GM18507 (cell line): ENCODE results near the gene TBC1D30.

Experiments used
- DNase-seq: peaks from one replicate; pipeline ENCODE4 v3.0.0; 2011; ENCODE audit warnings: low read depth; ENCODE audit not compliant: insufficient read length; ENCODE audit errors: extremely low spot score
- FAIRE-seq: peaks from 2 replicates; lab custom pipeline; 2011; peaks lifted over from hg19 to GRCh38; lab: Jason Lieb, UNC

Gene TBC1D30

DNA sequence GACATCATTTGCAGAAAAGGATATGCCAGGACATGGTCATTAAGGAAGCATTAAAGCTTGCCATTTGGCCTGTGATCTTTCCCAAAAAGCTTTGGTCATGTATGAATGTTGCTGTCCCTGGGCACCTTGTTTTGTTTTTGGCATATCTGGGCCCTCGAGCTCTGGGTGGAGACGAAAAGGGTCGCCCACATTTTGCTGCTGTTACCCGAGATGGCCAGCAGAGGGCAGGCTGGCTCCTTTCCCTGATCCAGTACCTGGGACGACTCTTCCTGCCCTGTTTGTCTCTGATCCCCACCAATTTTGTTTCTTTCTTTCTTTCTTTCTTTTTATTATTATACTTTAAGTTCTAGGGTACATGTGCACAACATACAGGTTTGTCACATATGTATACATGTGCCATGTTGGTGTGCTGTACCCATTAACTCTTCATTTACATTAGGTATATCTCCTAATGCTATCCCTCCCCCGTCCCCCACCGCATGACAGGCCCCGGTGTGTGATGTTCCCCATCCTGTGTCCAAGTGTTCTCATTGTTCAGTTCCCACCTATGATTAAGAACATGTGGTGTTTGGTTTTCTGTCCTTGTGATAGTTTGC is 22.2 kb upstream of the TBC1D30 start:
- peak; percentile 85 for FAIRE-seq
- DNase-seq, result peak; percentile 51

GRCh38 chr12:64806173-64806572 is 18.3 kb upstream of the TBC1D30 start:
- DNase-seq (no peak), FAIRE-seq (no peak)

GRCh38 chr12:64806593-64807460 is 17.6 kb upstream of the TBC1D30 start:
- DNase-seq, result no peak

GRCh38 chr12:64808110-64808509 is 16.3 kb upstream of the TBC1D30 start:
- FAIRE-seq (peak; percentile 35), DNase-seq (no peak)

More at GRCh38 chr12:64806593-64807460, 17.6 kb upstream of the TBC1D30 start:
- FAIRE-seq, result no peak

DNA sequence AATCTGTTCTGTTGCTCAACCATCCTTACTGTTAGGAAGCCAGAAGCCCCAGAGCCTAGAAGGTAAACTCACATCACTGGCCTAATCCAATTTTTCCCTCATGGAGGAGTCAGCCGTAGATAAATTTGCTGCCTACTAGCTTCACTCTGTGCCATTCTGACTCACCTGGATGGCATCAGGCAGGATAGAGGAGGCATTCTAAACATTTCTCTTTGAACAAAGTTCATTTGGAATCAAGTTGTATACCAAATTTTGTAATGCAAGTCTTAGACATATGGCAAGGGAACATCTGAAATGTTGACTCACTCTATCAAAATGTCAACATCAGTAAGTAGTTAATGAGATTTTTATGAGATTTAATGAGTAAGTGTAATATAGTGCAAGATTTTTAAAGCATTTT is 13.6 kb upstream of the TBC1D30 start:
- DNase-seq (no peak), FAIRE-seq (no peak)

DNA sequence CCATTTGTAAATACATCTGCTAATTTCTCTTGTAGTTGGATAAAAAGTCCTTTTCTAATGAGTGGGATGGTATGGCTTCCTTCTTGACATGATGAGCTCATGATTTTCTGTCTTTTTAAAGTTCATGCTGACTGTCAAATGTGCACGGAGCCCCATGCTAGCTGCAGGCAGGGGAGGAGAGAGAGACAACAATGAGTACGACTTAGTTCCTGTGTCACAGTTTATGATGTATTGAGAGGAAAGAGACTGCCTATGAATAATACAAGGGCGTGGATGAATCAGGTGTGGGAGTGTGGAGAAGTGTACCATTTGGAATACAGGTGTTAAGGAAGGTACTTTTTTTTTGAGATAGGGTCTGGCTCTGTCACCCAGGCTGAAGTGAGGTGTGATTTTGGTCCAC is 10.7 kb upstream of the TBC1D30 start:
- no peak for FAIRE-seq
- no peak for DNase-seq

GRCh38 chr12:64814432-64814831 is 10.0 kb upstream of the TBC1D30 start:
- DNase-seq (no peak), FAIRE-seq (no peak)

DNA sequence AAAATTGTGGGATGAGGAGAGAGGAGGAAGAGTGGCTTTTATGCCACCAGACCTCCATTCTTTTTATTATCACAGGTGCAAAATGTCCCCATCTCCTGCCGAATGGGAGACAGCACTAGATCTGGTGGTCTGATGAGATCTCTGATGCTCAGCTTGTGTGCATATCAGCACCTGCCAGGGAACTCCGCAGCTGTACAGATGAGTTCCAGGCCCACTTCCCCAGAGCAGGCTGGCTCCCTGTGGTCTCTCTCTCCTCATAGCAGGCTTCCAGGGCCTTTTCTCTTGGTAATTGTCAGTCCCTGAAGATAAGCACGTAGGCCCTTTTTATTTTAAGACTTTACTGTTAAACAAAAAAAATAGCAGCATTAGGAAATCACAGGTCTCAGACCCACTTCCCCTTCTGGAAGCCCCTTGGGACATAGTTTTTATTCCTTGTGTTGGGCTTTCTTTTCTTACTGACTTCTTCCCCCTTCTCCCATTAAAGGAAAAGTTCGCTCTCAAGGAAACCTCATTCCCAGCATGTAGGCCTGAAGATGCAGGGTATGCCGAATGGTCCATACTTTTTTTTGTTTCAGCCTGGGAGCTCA is 4.5 kb upstream of the TBC1D30 start:
- DNase-seq (no peak), FAIRE-seq (no peak)

DNA sequence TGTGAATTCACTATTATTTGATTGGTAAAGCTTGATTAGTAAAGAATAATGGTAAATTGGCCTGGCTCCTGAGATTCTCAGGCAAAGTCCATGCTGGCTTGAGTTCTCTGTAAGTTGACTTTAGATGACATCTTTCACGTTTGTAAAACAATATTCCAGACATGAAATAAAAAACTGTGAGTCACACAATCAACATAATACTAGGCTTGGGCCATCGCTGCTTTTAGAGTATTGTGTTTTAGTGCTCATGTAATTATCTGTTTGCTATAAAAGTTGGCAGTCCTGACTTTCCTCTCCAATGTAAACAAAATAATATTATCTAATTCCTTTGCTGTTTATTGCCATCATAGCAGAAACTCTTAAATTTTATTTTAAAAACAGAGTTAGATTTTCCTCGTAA is 3.9 kb upstream of the TBC1D30 start:
- FAIRE-seq, result no peak
- DNase-seq, result no peak

GRCh38 chr12:64821116-64821630 is 3.3 kb upstream of the TBC1D30 start:
- FAIRE-seq, result no peak

GRCh38 chr12:64824130-64824499 is 332 bp upstream of the TBC1D30 start:
- DNase-seq (no peak), FAIRE-seq (no peak)

More at GRCh38 chr12:64821116-64821630, 3.3 kb upstream of the TBC1D30 start:
- no peak for DNase-seq

GRCh38 chr12:64825143-64826021 is 935 bp downstream of the TBC1D30 start:
- FAIRE-seq, result no peak
- DNase-seq, result no peak

- FAIRE-seq, result peak; percentile 58
Measured at GRCh38 chr12:64826234-64826633, 1.8 kb downstream of the TBC1D30 start.

GRCh38 chr12:64828713-64829112 is 4.3 kb downstream of the TBC1D30 start:
- FAIRE-seq (no peak), DNase-seq (no peak)

More at GRCh38 chr12:64826234-64826633, 1.8 kb downstream of the TBC1D30 start:
- no peak for DNase-seq

GRCh38 chr12:64833928-64834327 is 9.5 kb downstream of the TBC1D30 start:
- no peak for FAIRE-seq

GRCh38 chr12:64835901-64836300 is 11.5 kb downstream of the TBC1D30 start:
- FAIRE-seq (no peak), DNase-seq (no peak)

More at GRCh38 chr12:64833928-64834327, 9.5 kb downstream of the TBC1D30 start:
- DNase-seq, result no peak

DNA sequence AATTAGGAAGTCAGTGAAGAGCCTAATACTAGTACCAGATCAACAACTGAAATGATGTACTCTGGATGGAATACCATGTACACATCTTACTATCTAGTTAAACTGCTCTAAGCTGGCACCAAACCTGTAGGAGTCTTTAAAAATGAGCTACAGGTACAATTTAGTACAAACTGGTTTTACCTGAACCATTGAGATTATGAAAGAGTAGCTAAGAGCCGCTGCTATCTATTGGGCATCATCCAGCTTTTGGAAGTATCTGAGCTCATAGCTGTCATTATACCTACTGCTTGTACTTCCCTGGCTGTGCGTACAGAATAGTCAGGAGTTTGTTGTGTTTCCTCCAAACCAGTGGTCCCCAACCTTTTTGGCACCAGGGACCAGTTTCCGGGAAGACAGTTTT is 12.4 kb downstream of the TBC1D30 start:
- DNase-seq (no peak), FAIRE-seq (no peak)

DNA sequence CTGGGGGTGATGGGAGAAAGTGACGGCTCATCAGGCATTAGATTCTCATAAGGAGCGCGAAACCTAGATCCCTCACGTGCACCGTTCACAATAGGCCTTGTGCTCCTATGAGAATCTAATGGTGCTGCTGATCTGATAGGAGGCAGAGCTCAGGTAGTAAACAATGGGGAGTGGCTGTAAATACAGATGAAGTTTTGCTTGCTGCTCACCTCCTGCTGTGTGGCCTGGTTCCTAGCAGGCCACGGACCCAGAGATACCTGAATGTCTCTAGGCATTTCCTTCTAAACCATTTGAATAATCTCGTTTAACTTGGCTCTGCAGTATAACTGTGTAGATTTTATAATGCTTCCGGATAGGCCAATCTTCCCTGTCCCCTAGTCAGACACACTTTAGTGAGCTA is 13.0 kb downstream of the TBC1D30 start:
- no peak for FAIRE-seq
- DNase-seq, result no peak

DNA sequence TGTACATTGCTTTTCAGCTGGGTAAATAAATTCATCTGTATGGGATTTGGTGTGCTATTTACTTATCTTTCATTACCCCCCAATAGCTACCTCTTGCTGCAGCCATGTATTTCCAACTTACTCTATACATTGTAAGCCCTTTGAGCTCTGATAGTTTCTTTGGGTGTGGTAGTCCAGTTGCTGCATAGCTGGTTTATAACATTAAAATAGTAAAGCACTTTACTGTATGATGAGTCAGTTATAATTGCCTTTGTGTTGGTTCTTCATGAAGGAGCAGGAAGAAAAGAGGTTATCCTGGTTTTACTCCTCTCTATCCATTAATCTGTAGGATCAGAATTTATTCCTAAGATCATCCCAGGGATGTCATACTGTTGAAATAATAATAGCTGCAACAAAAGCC is 15.7 kb downstream of the TBC1D30 start:
- no peak for FAIRE-seq
- no peak for DNase-seq
